Mucosa of rectum (tissue), 2 donors: ENCODE results near the gene ZNF292.
"Not testable (repeated sequence)": the region's sequence is repeated elsewhere in the genome, so short reads cannot be mapped to it uniquely, and the experiment has no call there.

Experiments
- H3K27ac ChIP-seq, 2 donors: one replicate each; pipeline ENCODE4 v1.7.0; 2013; ENCODE audit warnings: inconsistent platforms in 2 of 2, low read depth in 2 of 2, low read length in 2 of 2
- H3K27me3 ChIP-seq, 2 donors: one replicate each; pipeline ENCODE4 v1.7.0; 2013; ENCODE audit warnings: low read length in 2 of 2; ENCODE audit not compliant: control insufficient read depth in 2 of 2, insufficient read depth in 2 of 2
- H3K36me3 ChIP-seq, 2 donors: one replicate each; pipeline ENCODE4 v1.7.0; 2013; ENCODE audit warnings: low read length in 2 of 2; ENCODE audit not compliant: control insufficient read depth in 2 of 2, insufficient read depth in 2 of 2
- H3K4me1 ChIP-seq, 2 donors: one replicate each; pipeline ENCODE4 v1.7.0; 2013; ENCODE audit warnings: low read length in 2 of 2, mild to moderate bottlenecking in 1 of 2; ENCODE audit not compliant: control insufficient read depth in 2 of 2, insufficient read depth in 2 of 2
- H3K4me3 ChIP-seq, 2 donors: one replicate each; pipeline ENCODE4 v1.7.0; 2013; ENCODE audit warnings: low read length in 2 of 2
- H3K9ac ChIP-seq, 2 donors: one replicate each; pipeline ENCODE4 v1.7.0; 2013; ENCODE audit warnings: low read length in 2 of 2, low read depth in 1 of 2, mild to moderate bottlenecking in 1 of 2
- H3K9me3 ChIP-seq, 2 donors: one replicate each; pipeline ENCODE4 v1.7.0; 2013; ENCODE audit warnings: low read length in 2 of 2; ENCODE audit not compliant: control insufficient read depth in 2 of 2
- donor health status: healthy.
- donor health status: Normal muscosa, but diverticular disease.

ZNF292 gene

GRCh38 chr6:87157596-87157995, 2.2 kb downstream of the ZNF292 start:
- H3K4me1 ChIP-seq = peaks cover 5 to 13% of the 10 kb centered on the region in 2 donors
- not testable (repeated sequence) for H3K9me3 ChIP-seq, H3K27ac ChIP-seq, H3K4me3 ChIP-seq, H3K27me3 ChIP-seq, H3K36me3 ChIP-seq, H3K9ac ChIP-seq

GRCh38 chr6:87161299-87161698, 5.9 kb downstream of the ZNF292 start:
- no peaks in the 10 kb centered on the region for H3K27me3 ChIP-seq
- H3K9ac ChIP-seq = no peak overlapping the region
- H3K4me3 ChIP-seq = no peak overlapping the region
- no peaks in the 10 kb centered on the region for H3K36me3 ChIP-seq
- H3K9me3 ChIP-seq = no peaks in the 10 kb centered on the region
- H3K4me1 ChIP-seq = peaks cover 0 to 5% of the 10 kb centered on the region in 2 donors
- H3K27ac ChIP-seq = no peak overlapping the region

GRCh38 chr6:87164004-87164403, 8.6 kb downstream of the ZNF292 start:
- no peaks in the 10 kb centered on the region for H3K9me3 ChIP-seq
- no peaks in the 10 kb centered on the region for H3K27me3 ChIP-seq
- H3K4me1 ChIP-seq = no peaks in the 10 kb centered on the region
- no peak overlapping the region for H3K4me3 ChIP-seq
- no peaks in the 10 kb centered on the region for H3K36me3 ChIP-seq
- no peak overlapping the region for H3K9ac ChIP-seq
- H3K27ac ChIP-seq = no peak overlapping the region

GRCh38 chr6:87164506-87164905, 9.1 kb downstream of the ZNF292 start:
- Histone ChIP-seq H3K27me3 (no peaks in the 10 kb centered on the region), H3K27ac (no peak overlapping the region), H3K36me3 (no peaks in the 10 kb centered on the region), H3K4me3 (no peak overlapping the region), H3K4me1 (no peaks in the 10 kb centered on the region), H3K9me3 (no peaks in the 10 kb centered on the region), H3K9ac (no peak overlapping the region)

- H3K4me1 ChIP-seq = no peaks in the 10 kb centered on the region
- no peak overlapping the region for H3K9ac ChIP-seq
- no peaks in the 10 kb centered on the region for H3K36me3 ChIP-seq
- H3K27ac ChIP-seq = no peak overlapping the region
- no peak overlapping the region for H3K4me3 ChIP-seq
- no peaks in the 10 kb centered on the region for H3K27me3 ChIP-seq
- no peaks in the 10 kb centered on the region for H3K9me3 ChIP-seq
Observed at GRCh38 chr6:87165185-87165584, 9.8 kb downstream of the ZNF292 start.

- no peak overlapping the region for H3K27ac ChIP-seq
- no peaks in the 10 kb centered on the region for H3K27me3 ChIP-seq
- no peak overlapping the region for H3K9ac ChIP-seq
- peaks cover 0 to 5% of the 10 kb centered on the region in 2 donors for H3K4me1 ChIP-seq
- H3K36me3 ChIP-seq = no peaks in the 10 kb centered on the region
- H3K4me3 ChIP-seq = no peak overlapping the region
- H3K9me3 ChIP-seq = no peaks in the 10 kb centered on the region
Observed at GRCh38 chr6:87171938-87172633, 16.7 kb downstream of the ZNF292 start.

GRCh38 chr6:87174078-87174579, 18.8 kb downstream of the ZNF292 start:
- no peak overlapping the region for H3K4me3 ChIP-seq
- no peak overlapping the region for H3K9ac ChIP-seq
- no peak overlapping the region for H3K27ac ChIP-seq
- H3K9me3 ChIP-seq = no peaks in the 10 kb centered on the region
- H3K27me3 ChIP-seq = no peaks in the 10 kb centered on the region
- no peaks in the 10 kb centered on the region for H3K36me3 ChIP-seq
- peaks cover 0 to 5% of the 10 kb centered on the region in 2 donors for H3K4me1 ChIP-seq

GRCh38 chr6:87176493-87176892, 21.1 kb downstream of the ZNF292 start:
- Histone ChIP-seq H3K9ac (no peak overlapping the region), H3K4me1 (peaks cover 0 to 3% of the 10 kb centered on the region in 2 donors), H3K27ac (no peak overlapping the region), H3K4me3 (no peak overlapping the region), H3K36me3 (peaks cover 6 to 10% of the 10 kb centered on the region in 2 donors), H3K9me3 (no peaks in the 10 kb centered on the region), H3K27me3 (no peaks in the 10 kb centered on the region)

DNA sequence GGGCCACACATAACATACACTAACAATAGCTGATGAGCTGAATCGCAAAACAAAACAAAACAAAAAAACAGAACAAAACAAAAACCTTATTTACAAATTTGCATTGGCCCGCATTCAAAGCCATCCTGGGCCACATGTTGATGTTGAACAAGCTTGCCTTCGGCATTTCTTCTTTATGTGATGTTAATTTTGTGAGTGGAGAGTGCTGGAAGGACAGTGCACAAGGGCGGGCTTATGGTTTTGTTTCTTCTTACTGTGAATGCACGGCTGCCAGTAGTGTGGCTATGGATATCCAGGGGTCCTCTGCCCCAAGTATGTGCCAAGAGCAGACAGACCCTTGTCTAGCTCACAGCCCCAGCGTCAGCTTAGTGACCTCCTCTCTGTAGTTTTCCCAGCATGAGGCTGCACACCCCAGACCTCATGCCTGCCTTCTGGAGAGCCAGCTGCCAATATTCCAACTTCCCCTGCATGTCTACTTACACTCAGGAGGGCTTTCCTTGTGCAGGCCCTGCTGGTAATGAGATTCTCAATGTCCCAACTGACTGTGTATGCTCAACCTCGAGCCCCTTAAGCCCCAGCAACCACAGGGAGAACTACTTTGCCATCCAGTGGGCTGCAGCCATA, 24.9 kb downstream of the ZNF292 start:
- no peaks in the 10 kb centered on the region for H3K9me3 ChIP-seq
- H3K4me3 ChIP-seq = no peak overlapping the region
- no peaks in the 10 kb centered on the region for H3K4me1 ChIP-seq
- no peak overlapping the region for H3K27ac ChIP-seq
- no peaks in the 10 kb centered on the region for H3K27me3 ChIP-seq
- H3K36me3 ChIP-seq = peaks cover 6 to 13% of the 10 kb centered on the region in 2 donors
- H3K9ac ChIP-seq = no peak overlapping the region

- no peaks in the 10 kb centered on the region for H3K4me1 ChIP-seq
- H3K27ac ChIP-seq = no peak overlapping the region
- no peaks in the 10 kb centered on the region for H3K27me3 ChIP-seq
- H3K9ac ChIP-seq = no peak overlapping the region
- peaks cover 6 to 13% of the 10 kb centered on the region in 2 donors for H3K36me3 ChIP-seq
- no peak overlapping the region for H3K4me3 ChIP-seq
- H3K9me3 ChIP-seq = no peaks in the 10 kb centered on the region
Observed at GRCh38 chr6:87181903-87182302, 26.5 kb downstream of the ZNF292 start.
